Hematopoietic multipotent progenitor cell treated with erythropoietin and hydrocortisone succinate and interleukin-3 and kit ligand, for 4 days (in vitro differentiated cells): ENCODE measurements around the gene PUM1.
"Not testable (repeated sequence)": the region's sequence is repeated elsewhere in the genome, so short reads cannot be mapped to it uniquely, and the experiment has no call there.

Experiments used
- DNase-seq: peaks from one replicate; pipeline ENCODE4 v3.0.0-alpha.2; 2015

Gene PUM1

DNA sequence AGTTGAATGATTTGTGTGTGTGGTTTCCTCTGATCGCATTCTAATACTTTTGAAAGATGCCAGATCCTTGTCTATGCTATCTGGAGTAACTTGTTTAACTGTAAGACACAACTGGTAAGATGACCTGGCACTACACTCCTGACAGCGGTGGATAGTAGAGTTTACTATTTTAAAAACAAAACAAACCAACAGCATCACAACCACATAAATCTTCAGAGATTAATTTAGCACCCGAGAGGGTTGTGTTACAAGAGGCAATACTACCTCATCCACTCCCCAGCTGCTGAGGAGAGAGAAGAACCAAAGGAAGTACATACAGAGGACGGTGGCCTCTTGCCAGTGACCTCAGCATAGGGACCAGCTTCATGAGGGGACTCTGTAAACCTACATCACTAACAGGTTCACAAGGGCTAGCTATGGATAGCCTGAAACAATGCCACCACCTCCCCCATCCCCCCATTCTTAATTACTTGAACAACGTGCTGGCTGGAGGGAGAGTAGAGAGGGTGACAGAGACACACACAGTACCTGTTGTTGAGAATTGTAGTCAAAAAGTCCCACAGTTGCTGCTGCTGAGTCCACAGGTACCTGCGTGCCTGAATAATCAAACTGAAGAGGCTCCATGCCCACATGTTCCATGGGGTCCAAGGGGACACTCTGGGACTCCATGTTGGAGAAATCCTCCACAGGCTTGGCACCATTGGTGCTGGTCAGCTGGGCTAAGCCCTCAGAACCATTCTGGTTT, 73.5 kb downstream of the PUM1 start:
- peak; percentile 25 for DNase-seq

DNA sequence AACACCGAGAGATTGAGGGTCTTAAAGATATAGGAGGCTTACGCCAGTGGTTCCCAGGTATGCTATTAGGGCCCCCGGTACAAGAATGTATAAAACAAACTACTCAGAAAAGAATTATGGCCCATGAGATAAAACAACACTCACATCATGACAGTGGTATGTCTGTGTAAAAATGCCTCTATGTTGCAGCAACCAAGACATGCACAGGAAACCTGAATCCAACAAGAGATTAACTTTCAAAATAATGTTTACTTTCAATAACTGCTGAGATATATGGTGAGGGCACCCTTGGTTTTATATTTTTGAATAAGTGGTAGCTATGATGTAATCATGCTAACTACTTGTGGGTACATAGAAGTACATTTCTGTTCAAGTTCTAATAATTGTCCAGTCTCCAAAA, 74.9 kb downstream of the PUM1 start:
- DNase-seq, result no peak

DNA sequence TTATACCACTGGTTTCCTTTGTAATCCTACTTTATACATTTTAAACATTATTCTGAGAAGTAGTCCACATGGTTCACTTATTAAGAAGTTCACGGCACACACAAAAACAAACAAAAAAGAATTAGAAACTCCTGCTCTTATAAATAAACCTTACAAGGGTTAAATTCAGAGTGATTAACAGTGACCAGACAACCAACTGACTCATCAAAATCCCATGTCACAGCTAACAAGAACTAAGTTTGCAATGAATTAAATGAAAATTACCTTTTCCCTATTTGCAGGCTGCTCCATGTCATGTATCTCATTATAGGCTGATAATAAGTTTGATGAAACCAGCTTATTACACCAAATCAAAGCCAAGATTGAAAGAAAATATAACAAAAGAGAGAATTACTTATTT, 77.5 kb downstream of the PUM1 start:
- no peak for DNase-seq

- DNase-seq, result no peak
Observed at GRCh38 chr1:30986755-30987154, 78.8 kb downstream of the PUM1 start.

DNA sequence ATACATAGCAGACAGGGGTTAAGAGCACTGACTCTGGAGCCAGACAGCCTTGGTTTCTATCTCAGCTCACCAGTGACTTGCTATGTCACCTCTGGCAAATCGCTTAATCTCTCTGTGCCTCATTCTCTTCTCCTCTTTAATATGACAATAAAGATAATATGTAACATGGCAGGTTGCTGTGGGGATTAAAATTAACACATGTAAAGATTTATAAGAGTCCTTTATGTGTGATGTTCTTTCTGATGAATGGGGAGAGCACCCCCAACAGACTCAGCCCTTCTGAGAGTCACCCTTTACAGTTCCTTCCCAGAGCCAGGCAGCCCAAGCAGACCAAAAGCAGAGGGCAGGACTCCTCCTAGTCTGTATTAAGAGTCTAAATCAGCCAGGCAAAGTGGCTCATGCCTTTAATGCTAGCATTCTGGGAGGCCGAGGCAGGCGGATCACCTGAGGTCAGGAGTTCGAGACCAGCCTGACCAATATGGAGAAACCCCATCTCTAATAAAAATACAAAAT, 80.5 kb downstream of the PUM1 start:
- DNase-seq, result no peak

DNA sequence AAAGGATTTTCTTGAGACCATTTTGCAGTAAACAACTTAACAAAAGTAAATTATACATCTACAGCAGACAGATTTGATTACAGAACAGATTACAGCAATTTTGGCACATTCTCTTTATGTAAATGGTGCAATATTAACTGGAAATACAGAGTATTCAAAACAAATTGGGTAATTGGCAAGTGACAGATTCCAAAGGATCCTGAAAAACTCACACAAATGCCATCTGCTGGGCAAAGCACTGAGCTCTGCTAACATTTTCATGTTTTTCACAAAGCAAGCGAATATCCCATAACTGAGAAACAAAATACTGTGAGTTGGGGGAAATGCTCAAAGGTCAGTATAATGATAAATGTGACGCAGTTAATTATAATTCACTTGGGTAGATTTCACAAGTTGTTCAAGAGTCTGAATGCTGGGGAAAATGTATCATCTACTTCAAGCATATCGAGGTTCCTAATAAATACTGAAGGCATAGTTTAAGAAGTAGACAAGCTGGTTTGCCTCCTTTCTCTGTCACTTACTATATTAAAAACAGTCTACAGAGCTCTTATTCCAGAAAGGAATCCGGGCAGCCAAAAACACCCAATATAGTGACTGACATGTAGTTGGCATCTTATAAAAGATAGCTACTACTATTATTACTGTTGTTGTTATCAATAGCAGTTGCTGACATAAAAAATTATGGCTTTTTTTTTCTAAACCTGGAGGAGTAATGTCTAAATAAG, 81.2 kb downstream of the PUM1 start:
- DNase-seq, result no peak

DNA sequence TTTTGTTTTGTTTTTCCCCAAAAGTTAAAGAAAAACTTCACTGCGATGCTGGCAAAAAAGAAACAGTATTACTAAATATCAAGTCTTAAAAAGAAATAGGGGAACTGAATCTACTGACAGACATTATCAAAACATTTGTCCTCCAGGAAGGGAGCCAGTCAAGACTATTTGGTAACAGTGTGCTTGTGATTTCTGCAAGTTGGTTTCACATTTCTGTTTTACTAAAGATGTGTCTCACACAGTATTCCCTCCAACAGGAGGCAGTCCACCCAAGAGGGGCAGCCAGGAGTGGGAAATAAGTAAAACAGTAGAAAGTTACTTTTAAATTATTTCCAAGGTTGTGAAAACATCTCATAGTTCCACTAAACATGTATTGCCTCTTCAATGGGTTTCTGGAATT, 82.6 kb downstream of the PUM1 start:
- peak; percentile 38 for DNase-seq

DNA sequence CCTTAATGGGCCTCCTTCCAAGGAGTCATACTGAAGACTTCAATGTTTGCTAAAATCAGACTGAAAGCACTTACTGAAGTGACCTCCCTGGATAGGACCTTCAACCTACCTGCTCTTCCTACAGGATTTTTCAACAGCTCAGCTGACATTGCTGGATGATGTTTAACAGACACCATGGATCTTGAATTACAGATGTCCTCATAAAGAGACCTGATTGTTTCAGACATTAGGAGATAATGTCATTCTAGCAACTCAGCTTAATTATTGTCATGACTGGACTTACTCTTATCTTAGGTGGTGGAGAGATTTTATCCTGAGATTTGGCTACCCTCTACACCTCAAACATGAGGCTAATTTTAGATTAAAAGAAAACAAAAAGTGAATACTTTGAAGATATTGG, 83.1 kb downstream of the PUM1 start:
- DNase-seq, result no peak

DNA sequence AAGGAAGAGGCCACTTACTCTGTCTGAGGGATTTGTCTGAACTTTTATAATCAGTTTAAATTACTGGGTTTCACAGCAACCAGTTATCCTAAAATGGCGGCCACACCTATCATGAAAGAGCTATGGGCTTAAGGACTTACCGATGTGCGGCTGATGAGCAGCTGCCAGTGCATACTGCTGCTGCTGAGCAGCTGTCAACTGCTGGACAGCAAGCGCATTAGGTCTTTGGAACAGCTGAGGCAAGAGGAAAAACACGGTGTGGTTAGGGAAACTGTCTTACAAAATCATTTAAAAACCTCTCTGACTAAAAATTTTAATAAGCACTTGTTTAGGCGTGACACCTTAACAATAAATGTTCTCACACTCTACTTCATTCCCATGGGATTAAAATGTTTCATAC, 84.3 kb downstream of the PUM1 start:
- no peak for DNase-seq

DNA sequence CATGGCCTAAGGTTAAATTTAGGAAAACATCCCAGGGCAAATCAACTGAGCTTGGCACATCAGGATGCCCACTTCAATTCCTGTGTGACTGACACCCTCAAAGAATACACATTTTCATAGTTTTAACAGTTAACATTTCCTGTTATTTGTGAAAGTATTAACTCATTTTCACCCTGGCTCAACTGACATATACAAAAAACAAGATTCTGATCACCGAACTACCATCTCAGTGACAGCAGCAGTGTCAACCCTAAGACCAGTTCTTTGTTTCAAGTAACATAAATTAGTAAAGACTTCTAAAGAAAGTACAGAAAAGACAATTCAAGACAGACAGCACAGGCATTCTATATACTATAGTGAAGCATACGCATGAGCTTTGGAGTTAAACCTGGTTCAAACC, 88.0 kb downstream of the PUM1 start:
- no peak for DNase-seq

DNA sequence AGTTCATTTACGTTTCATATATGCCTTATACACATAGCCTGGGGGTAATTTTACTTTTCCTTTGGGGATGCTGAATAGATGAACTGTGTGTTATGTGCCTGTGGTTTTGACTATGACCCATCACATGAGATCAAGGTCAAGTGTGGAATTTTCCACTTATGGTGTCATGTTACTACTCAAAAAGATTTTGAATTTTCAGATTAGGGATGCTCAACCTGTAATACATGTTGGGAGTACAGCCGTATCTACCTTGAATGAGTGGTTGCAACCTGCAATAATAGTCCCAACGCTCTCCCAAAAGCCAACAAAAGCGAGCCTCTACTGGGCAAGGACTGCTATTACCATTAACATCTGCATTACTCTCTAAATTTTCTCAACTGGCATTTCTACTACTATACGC, 88.4 kb downstream of the PUM1 start:
- DNase-seq, result no peak

- peak; percentile 50 for DNase-seq
Observed at GRCh38 chr1:30976143-30976542, 89.4 kb downstream of the PUM1 start.

- DNase-seq, result no peak
Observed at GRCh38 chr1:30975217-30975616, 90.3 kb downstream of the PUM1 start.

GRCh38 chr1:30974536-30974935, 91.0 kb downstream of the PUM1 start:
- no peak for DNase-seq

DNA sequence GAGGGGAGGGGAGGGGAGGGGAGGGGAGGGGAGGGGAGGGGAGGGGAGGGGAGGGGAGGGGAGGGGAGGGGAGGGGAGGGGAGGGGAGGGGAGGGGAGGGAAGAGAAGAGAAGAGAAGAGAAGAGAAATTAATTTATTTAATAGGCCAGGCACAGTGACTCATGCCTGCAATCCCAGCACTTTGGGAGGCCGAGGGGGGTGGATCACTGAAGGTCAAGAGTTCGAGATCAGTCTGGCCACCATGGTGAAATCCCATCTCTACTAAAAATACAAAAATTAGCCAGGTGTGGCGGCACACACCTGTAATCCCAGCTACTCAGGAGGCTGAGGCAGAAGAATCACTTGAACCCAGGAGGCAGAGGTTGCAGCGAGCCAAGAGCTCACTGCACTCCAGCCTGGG, 93.2 kb downstream of the PUM1 start:
- DNase-seq, result not testable (repeated sequence)

DNA sequence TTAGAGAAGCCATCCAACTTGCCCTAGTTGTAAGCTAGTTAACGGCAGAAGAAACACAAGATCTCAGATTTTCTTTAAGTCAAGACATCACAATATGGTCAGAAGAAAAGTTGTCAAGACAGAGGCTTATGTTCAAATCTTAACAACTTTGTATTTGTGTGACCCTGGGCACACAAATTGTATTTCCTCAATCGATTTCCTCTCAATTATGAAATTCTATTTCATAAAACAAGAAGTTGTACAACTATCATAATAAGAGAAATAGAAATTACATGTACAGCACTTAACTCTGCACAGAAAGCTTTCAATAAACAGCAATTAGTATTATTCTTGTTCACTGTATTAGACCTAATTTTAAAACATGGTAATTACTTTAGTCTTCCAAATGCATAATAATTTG, 94.0 kb downstream of the PUM1 start:
- DNase-seq, result no peak

DNA sequence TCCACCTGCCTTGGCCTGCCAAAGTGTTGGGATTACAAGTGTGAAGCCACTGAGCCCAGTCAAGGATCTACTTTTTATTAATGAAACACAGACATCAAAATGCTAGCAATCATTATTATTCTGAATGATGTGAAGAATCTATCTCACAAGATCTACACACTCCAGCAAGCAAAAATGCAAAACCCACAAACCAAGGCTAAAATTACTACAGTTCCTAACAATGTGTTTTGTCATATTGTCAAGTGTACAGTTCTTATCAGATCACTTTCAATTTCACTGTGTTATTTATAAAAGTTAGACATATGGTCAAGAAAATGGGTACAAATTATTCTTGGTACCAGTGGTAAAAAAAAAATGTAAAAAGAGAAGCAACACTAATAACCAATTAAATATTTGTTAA, 95.6 kb downstream of the PUM1 start:
- no peak for DNase-seq

DNA sequence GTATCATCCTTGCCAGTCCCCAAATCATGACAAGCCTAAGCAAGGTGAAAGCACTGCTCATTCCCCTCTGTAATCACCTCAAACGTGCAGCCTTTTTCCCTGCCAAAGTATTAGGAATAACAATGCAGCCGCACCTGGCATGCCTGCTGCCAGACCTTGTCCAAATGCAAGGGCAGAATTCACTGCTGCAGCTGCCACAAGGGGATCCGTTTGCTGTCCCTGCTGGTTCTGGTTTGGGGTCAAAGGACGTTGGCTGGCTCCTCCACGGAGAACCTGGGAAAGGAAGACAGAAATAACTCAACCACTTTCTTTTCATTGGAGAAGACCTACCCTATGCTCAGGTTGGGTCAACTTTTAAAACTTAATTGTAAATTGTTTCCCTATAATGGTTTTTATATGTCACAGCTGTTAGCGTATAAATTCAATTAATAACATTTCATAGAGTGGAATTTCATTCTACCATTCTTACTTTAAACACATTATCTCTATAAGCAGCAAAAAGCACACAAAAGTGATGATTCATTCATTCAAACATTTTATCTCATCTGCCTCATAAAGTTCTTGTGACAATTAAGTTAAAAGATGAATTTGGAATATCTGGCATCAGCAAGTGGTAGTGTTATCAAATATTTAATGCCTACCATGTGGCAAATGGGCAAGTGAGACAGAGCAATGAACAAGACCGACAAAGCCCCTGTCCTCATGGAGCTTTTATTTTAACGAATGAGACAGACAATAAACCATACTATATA, 97.1 kb downstream of the PUM1 start:
- peak; percentile 23 for DNase-seq

DNA sequence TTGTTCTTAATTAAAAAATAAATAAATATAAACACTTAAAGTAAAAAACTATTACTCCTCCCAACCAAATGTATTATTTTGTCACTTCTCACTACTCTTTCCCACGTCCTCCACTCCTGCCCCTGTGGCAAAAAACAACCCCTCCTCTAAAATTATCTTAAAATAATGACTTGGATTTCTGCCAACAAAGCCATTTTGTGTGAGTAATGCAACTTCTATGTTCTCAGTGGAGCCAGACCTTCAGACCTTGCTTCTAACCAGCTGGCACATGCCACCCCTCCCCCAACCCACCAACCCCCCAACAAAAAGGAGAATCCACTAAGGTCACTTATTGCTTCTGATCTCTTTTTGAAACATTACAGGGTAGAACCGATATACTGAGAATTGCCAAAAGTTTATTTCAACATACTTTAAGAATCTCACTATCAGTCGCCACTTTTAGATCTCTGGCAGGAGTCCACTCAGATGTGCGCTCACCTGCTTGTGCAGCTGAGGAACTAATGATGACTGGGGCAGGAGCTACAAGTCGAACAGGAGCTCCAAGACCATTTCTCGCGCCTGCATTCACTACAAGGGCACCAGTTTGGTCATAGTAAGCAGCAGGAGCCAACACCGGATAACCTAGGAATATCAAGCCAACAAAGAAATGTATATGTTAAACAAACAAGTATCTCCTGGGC, 98.7 kb downstream of the PUM1 start:
- peak; percentile 73 for DNase-seq

GRCh38 chr1:30965924-30966599, 99.5 kb downstream of the PUM1 start:
- DNase-seq, result no peak

DNA sequence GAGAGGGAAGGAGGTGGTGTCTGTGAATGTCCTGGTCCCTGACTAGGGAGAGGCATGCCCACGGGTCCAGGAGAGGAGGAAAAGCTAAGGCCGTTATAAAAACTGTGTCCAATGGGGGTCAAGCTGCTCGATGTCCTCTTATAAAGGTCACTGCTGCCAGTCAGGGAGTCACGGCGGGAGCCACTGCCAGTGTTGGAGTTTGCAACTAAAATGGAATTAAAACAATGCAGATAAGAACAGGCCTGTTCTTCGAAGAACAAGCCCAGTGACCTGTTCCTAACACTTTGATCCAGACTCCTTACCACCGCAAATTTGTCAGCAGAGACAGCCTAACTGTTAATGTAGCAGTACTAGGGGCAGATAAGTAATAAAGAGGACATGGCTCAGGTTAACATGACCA, 100.8 kb downstream of the PUM1 start:
- DNase-seq, result no peak
